Rectal smooth muscle tissue (tissue), 1 donor: ENCODE results near the gene PPFIBP1.
"Not testable (repeated sequence)": the region's sequence is repeated elsewhere in the genome, so short reads cannot be mapped to it uniquely, and the experiment has no call there.

Experiments used
- H3K27ac ChIP-seq: one replicate; pipeline ENCODE4 v1.7.0; 2013; ENCODE audit warnings: low read depth, low read length, inconsistent platforms
- H3K27me3 ChIP-seq: one replicate; pipeline ENCODE4 v1.7.0; 2013; ENCODE audit warnings: low read length; ENCODE audit not compliant: control insufficient read depth, insufficient read depth
- H3K36me3 ChIP-seq: one replicate; pipeline ENCODE4 v1.7.0; 2013; ENCODE audit warnings: low read length; ENCODE audit not compliant: control insufficient read depth, insufficient read depth
- H3K4me1 ChIP-seq: one replicate; pipeline ENCODE4 v1.7.0; 2013; ENCODE audit warnings: low read length; ENCODE audit not compliant: control insufficient read depth, insufficient read depth
- H3K4me3 ChIP-seq: one replicate; pipeline ENCODE4 v1.7.0; 2013; ENCODE audit warnings: low read length
- H3K9ac ChIP-seq: one replicate; pipeline ENCODE4 v1.7.0; 2013; ENCODE audit warnings: low read length

The PPFIBP1 gene

GRCh38 chr12:27593266-27593665, 69.3 kb downstream of the PPFIBP1 start:
- Histone ChIP-seq H3K27ac (peak overlapping the region; percentile 53), H3K4me1 (peaks cover 5% of the 10 kb centered on the region)

GRCh38 chr12:27595231-27595642, 71.2 kb downstream of the PPFIBP1 start:
- H3K4me3 ChIP-seq = peak overlapping the region; percentile 0
- no peak overlapping the region for H3K9ac ChIP-seq
- H3K27ac ChIP-seq = peak overlapping the region; percentile 45
- no peaks in the 10 kb centered on the region for H3K27me3 ChIP-seq
- no peaks in the 10 kb centered on the region for H3K36me3 ChIP-seq
- H3K4me1 ChIP-seq = peaks cover 5% of the 10 kb centered on the region

More at GRCh38 chr12:27593266-27593665, 69.3 kb downstream of the PPFIBP1 start:
- H3K9ac ChIP-seq = no peak overlapping the region
- H3K4me3 ChIP-seq = no peak overlapping the region
- H3K36me3 ChIP-seq = no peaks in the 10 kb centered on the region
- H3K27me3 ChIP-seq = no peaks in the 10 kb centered on the region

DNA sequence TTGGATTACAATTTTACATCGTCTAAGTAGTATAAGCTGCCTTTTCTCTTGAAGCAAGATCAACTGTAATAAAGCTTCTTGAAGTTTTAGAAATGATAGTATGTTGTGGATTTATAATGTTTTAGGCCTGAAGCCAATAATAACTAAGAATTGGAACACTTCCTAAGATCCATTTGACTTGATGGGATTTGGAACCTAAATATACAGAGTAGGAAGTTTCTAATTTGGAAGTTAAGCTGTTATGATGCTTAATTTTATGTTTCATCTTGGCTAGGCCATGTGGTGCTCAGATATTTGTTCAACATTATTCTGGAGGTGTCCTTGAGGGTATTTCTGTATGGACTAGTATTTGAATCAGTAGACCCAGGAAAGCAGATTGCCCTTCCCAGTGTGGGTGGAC, 74.9 kb downstream of the PPFIBP1 start:
- H3K27me3 ChIP-seq, H3K4me1 ChIP-seq, H3K9ac ChIP-seq, H3K4me3 ChIP-seq, H3K36me3 ChIP-seq: not testable (repeated sequence)
- H3K27ac ChIP-seq = peak overlapping the region; percentile 4

DNA sequence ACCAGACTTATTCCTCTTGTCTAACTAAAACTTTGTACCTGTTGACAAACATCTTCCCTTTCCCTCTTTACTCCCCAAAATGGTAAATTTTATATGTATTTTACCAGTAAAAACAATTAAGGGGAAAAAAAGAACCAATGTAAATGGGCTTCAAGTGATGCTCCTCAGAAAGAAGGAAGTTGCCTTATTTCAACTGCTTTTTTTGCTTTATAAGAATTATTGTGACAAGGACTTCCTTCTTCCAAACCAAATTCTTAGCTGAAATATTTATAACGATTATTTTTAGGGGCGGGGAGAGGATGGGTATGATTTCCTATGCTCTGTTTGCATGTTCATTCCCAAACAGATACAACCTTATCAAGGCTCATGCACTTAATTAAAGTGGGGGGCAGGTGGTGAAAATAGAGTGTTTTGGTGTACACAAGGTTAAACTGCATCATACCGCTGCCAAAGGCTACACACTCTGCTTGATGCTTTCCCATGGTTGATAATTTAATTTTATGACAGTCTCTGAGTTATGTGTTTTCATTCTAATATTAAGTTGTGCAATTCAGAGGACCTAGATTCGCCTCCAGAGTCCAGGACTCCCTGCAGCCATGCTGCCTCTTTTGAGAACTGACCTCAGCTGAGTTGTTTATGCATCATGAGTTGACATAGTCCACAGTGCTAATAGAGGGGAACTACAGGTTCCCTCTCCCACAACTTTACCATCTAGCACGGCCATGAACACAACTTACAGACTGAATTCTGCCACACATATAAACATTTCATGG, 77.2 kb downstream of the PPFIBP1 start:
- H3K36me3 ChIP-seq, H3K27ac ChIP-seq, H3K4me1 ChIP-seq: not testable (repeated sequence)

DNA sequence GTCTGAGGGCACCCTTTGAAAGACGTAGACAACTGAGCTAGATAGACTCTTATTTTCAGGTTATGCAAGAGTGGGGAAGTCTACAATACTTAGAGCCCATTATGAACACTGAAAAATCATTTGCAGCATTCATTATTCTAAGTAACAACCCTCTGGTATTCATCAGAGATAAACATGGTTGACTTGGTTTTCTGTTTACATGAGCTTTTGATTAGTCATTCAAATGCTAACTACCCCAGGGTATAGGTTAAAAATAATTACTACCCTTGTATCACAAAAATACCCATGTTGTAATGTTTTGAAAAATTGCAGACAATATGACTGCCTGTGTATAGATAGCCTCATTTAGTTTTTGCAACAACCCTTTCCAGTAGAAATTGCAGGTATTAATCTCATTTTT, 78.5 kb downstream of the PPFIBP1 start:
- H3K4me3 ChIP-seq = no peak overlapping the region
- H3K4me1 ChIP-seq = no peaks in the 10 kb centered on the region
- H3K27me3 ChIP-seq = no peaks in the 10 kb centered on the region
- no peak overlapping the region for H3K27ac ChIP-seq
- H3K36me3 ChIP-seq = no peaks in the 10 kb centered on the region
- H3K9ac ChIP-seq = no peak overlapping the region

More for the DNA sequence above, 77.2 kb downstream of the PPFIBP1 start:
- not testable (repeated sequence) for H3K27me3 ChIP-seq, H3K9ac ChIP-seq, H3K4me3 ChIP-seq

GRCh38 chr12:27604431-27604830, 80.4 kb downstream of the PPFIBP1 start:
- Histone ChIP-seq H3K4me3 (no peak overlapping the region), H3K4me1 (no peaks in the 10 kb centered on the region), H3K36me3 (no peaks in the 10 kb centered on the region), H3K9ac (no peak overlapping the region), H3K27me3 (no peaks in the 10 kb centered on the region), H3K27ac (no peak overlapping the region)

DNA sequence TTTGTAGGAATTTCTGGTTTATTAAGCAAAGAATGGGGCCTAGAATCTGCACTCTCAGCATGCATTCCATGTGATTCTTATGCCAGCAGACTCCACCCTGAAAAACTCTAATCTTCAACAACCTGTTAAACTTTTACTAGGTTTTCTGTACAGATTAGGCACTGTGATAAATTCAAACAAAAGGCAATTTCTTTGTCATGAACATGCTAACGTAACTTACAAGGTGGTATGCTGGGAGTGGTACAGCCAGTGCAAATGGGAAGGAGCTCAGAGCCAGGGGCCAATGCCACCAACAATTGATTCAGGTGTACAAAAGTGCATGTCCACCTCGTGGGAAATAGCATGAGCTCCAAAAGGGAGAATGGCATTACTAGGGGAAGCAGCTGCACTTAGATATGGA, 83.0 kb downstream of the PPFIBP1 start:
- H3K9ac ChIP-seq = no peak overlapping the region
- H3K4me3 ChIP-seq = no peak overlapping the region
- no peaks in the 10 kb centered on the region for H3K27me3 ChIP-seq
- no peak overlapping the region for H3K27ac ChIP-seq
- H3K36me3 ChIP-seq = no peaks in the 10 kb centered on the region
- peaks cover 9% of the 10 kb centered on the region for H3K4me1 ChIP-seq

- no peaks in the 10 kb centered on the region for H3K36me3 ChIP-seq
- H3K27me3 ChIP-seq = no peaks in the 10 kb centered on the region
- no peak overlapping the region for H3K4me3 ChIP-seq
- no peak overlapping the region for H3K27ac ChIP-seq
- no peak overlapping the region for H3K9ac ChIP-seq
- peaks cover 9% of the 10 kb centered on the region for H3K4me1 ChIP-seq
Measured at GRCh38 chr12:27607591-27607990, 83.6 kb downstream of the PPFIBP1 start.

DNA sequence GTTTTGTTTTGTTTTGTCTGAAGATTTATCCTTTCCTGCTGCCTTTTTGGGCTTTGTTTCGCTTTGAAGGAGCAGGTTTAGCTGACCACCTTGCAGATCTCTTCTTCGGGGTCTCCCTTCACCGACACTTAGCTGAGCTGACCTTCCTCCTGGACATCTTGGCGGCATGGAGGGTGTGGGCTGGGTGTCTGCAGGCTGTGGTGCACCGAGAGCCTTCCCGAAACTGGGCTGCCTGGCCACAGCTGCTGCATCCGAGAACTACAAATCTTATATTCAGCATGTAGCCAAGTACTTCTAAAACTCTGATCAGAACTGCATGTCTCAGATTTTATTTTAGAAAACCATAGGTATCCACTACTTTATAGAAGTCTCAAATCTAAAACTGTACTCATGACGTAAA, 84.9 kb downstream of the PPFIBP1 start:
- H3K27ac ChIP-seq = no peak overlapping the region
- H3K4me1 ChIP-seq = peaks cover 9% of the 10 kb centered on the region
- no peak overlapping the region for H3K9ac ChIP-seq
- no peaks in the 10 kb centered on the region for H3K27me3 ChIP-seq
- H3K4me3 ChIP-seq = no peak overlapping the region
- no peaks in the 10 kb centered on the region for H3K36me3 ChIP-seq

DNA sequence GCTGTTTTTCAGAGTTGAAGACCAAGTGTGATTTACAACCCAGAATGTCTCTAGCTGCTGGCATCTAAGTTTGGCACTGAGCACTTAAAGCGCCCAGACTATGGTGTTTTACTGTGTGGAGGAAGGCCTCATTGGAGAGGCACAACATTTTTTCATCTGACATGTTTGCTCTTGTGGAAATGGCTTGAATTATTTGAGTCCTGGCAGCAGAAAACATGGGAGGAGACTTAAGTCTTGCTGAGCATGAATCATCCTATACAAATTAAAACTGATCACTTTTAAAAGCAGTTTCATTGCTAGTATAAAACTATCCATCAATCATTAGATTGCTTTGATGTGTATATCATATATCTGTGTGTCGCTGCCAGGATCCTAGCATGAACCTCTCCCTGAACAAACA, 86.4 kb downstream of the PPFIBP1 start:
- H3K27me3 ChIP-seq = no peaks in the 10 kb centered on the region
- H3K9ac ChIP-seq = no peak overlapping the region
- peaks cover 9% of the 10 kb centered on the region for H3K4me1 ChIP-seq
- H3K4me3 ChIP-seq = no peak overlapping the region
- no peaks in the 10 kb centered on the region for H3K36me3 ChIP-seq
- H3K27ac ChIP-seq = no peak overlapping the region

- H3K27ac ChIP-seq = no peak overlapping the region
- H3K9ac ChIP-seq = no peak overlapping the region
- H3K27me3 ChIP-seq = no peaks in the 10 kb centered on the region
- H3K4me3 ChIP-seq = no peak overlapping the region
- H3K36me3 ChIP-seq = no peaks in the 10 kb centered on the region
- peaks cover 13% of the 10 kb centered on the region for H3K4me1 ChIP-seq
Measured at GRCh38 chr12:27614386-27614785, 90.4 kb downstream of the PPFIBP1 start.

GRCh38 chr12:27614866-27615265, 90.9 kb downstream of the PPFIBP1 start:
- no peaks in the 10 kb centered on the region for H3K27me3 ChIP-seq
- H3K36me3 ChIP-seq = no peaks in the 10 kb centered on the region
- peaks cover 13% of the 10 kb centered on the region for H3K4me1 ChIP-seq
- H3K27ac ChIP-seq = no peak overlapping the region
- H3K4me3 ChIP-seq = no peak overlapping the region
- no peak overlapping the region for H3K9ac ChIP-seq

DNA sequence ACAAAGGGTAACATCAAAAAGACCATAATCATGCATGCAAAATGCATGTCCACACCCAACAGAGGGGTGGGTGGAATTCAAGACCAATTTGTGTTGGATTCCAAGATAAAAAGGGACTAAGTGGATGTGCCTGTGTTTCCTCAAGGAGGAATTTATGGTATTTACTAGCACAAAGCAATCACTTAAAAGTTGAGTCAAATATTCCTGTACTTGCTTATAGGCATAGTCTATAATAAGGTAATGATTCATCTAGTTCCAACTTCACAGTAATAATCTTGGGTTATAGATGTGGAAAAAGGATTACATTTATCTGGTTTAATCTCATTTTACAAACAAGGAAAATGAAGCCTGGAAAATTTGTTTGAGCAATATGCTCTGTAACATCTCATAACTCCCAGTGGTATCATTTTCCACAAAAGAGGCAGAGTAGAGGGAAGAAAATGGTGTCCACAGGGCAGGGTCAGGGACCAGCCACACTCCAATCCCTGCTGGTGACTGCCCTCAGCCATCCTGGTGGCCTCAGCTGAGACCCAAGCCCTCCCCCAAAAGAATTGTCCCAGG, 91.4 kb downstream of the PPFIBP1 start:
- Histone ChIP-seq H3K4me3 (no peak overlapping the region), H3K27ac (no peak overlapping the region), H3K4me1 (peaks cover 13% of the 10 kb centered on the region), H3K9ac (no peak overlapping the region), H3K36me3 (no peaks in the 10 kb centered on the region), H3K27me3 (no peaks in the 10 kb centered on the region)
